GM23248 (cell line): ENCODE results near the gene AMIGO1. TPM values are rescaled to one million over a fixed set of nuclear protein-coding genes. Genes with fewer than 3 reads are reported as not detected.

Experiments
- DNase-seq: peaks from one replicate; pipeline ENCODE4 v3.0.0-alpha.2; 2015
- H2AFZ ChIP-seq: fragments of 200-600 bp; sonication (generic); 2 replicates; pipeline ENCODE4 v1.6.1; 2016; ENCODE audit warnings: antibody characterized with exemption
- H3F3A ChIP-seq: fragments of 200-600 bp; sonication (generic); 2 replicates; pipeline ENCODE4 v1.6.1; 2016; ENCODE audit warnings: mild to moderate bottlenecking, antibody characterized with exemption, mixed run types; ENCODE audit not compliant: insufficient read depth
- H3K27ac ChIP-seq: fragments of 200-600 bp; sonication (generic); 2 replicates; pipeline ENCODE4 v1.5.1; 2016; ENCODE audit warnings: mild to moderate bottlenecking
- H3K27me3 ChIP-seq: fragments of 200-600 bp; sonication (generic); replicated peaks from 2 replicates; pipeline ENCODE4 v1.6.1; 2016; ENCODE audit warnings: mild to moderate bottlenecking; ENCODE audit not compliant: insufficient read depth
- H3K36me3 ChIP-seq: fragments of 200-600 bp; sonication (generic); 2 replicates; pipeline ENCODE4 v1.6.1; 2016; ENCODE audit warnings: low read depth, mild to moderate bottlenecking
- H3K4me1 ChIP-seq: fragments of 200-600 bp; sonication (generic); 2 replicates; pipeline ENCODE4 v1.6.1; 2016; ENCODE audit warnings: mild to moderate bottlenecking; ENCODE audit not compliant: insufficient read depth
- H3K4me2 ChIP-seq: fragments of 200-600 bp; sonication (generic); one replicate; pipeline ENCODE4 v1.6.1; 2016; ENCODE audit warnings: mild to moderate bottlenecking; ENCODE audit not compliant: unreplicated experiment
- H3K4me3 ChIP-seq: fragments of 200-600 bp; sonication (generic); 2 replicates; pipeline ENCODE4 v1.5.1; 2016; ENCODE audit warnings: mild to moderate bottlenecking
- H3K79me2 ChIP-seq: fragments of 200-600 bp; sonication (generic); 2 replicates; pipeline ENCODE4 v1.6.1; 2016; ENCODE audit warnings: mild to moderate bottlenecking; ENCODE audit not compliant: insufficient read depth
- H3K9ac ChIP-seq: fragments of 200-600 bp; sonication (generic); 2 replicates; pipeline ENCODE4 v1.6.1; 2016; ENCODE audit warnings: mild to moderate bottlenecking
- H3K9me2 ChIP-seq: fragments of 200-600 bp; sonication (generic); 2 replicates; pipeline ENCODE4 v1.6.1; 2016; ENCODE audit warnings: mixed run types, mild to moderate bottlenecking, moderate library complexity; ENCODE audit not compliant: insufficient read depth
- H3K9me3 ChIP-seq: fragments of 200-600 bp; sonication (generic); one replicate; pipeline ENCODE4 v1.6.1; 2017; ENCODE audit warnings: low read depth
- H4K20me1 ChIP-seq: fragments of 200-600 bp; sonication (generic); 2 replicates; pipeline ENCODE4 v1.6.0; 2016; ENCODE audit not compliant: insufficient read depth
- EZH2 ChIP-seq: fragments of 200-600 bp; sonication (generic); IDR thresholded peaks from 2 replicates; pipeline ENCODE4 v1.6.1; 2018; ENCODE audit warnings: antibody characterized with exemption, mild to moderate bottlenecking; ENCODE audit not compliant: insufficient read depth, poor library complexity, severe bottlenecking
- EZH2phosphoT487 ChIP-seq: fragments of 200-600 bp; sonication (generic); IDR thresholded peaks from 2 replicates; pipeline ENCODE4 v1.6.1; 2018; ENCODE audit warnings: antibody characterized with exemption, moderate library complexity, mild to moderate bottlenecking, low read depth; ENCODE audit not compliant: insufficient read depth
- WGBS, 2 experiments: methylation state at CpG; one replicate each; pipeline ENCODE4 v1.1.6; 2015 to 2017; ENCODE audit warnings: low lambda C conversion rate in 2 of 2, low coverage in 1 of 2; ENCODE audit errors: missing lambda C conversion rate in 2 of 2; 5-methylcytosine and 5-hydroxymethylcytosine counted together
- in situ Hi-C: fragments of 300-500 bp; cut with MboI; formaldehyde crosslinking; loops from 2 replicates; pipeline ENCODE4 v1.15.0; 2020
- polyA plus RNA-seq: library from polyadenylated mRNA; unstranded; fragments of >200 nt; fragmentation: Nextera tagmentation; extraction: Ambion mirVana; gene quantifications from 2 replicates; pipeline ENCODE4 v1.2.1, GENCODE V29; 2016
- total RNA-seq: library from RNA; depleted of rRNA; stranded (reverse); fragments of >200 nt; shearing (Covaris generic); gene quantifications from 2 replicates; pipeline ENCODE4 v1.2.3, GENCODE V29; 2014

Gene AMIGO1
- total and polyA plus RNA-seq, 2 experiments from 2014 or later = 1.7 to 2.8 TPM

- 0 out of 2 replicates have a peak, but pooled peaks cover 7% of the 10 kb centered on the region for H3K79me2 ChIP-seq
- H3K27ac ChIP-seq = no peak overlapping the region
- H2AFZ ChIP-seq = no peak overlapping the region
- no peaks in the 10 kb centered on the region for H4K20me1 ChIP-seq
- no peaks in the 10 kb centered on the region for H3K36me3 ChIP-seq
- TF ChIP-seq EZH2 (no peak), EZH2phosphoT487 (no peak)
- H3F3A ChIP-seq = no peaks in the 10 kb centered on the region
- no peaks in the 10 kb centered on the region for H3K27me3 ChIP-seq
- DNase-seq = no peak
- peaks cover 13% of the 10 kb centered on the region for H3K4me1 ChIP-seq
- in situ Hi-C loops = no loop called here
- H3K9ac ChIP-seq = no peak overlapping the region
- WGBS, 2 experiments = 62 to 64% methylated on average over 5 of the region's 5 CpGs
- H3K4me2 ChIP-seq = no peak overlapping the region
- H3K9me2 ChIP-seq = no peaks in the 10 kb centered on the region
- no peak overlapping the region for H3K4me3 ChIP-seq
- H3K9me3 ChIP-seq = no peaks in the 10 kb centered on the region
These were observed 21.3 kb downstream of the AMIGO1 start for GRCh38 chr1:109488201-109488600.

- Histone ChIP-seq H3F3A (no peaks in the 10 kb centered on the region), H4K20me1 (no peaks in the 10 kb centered on the region), H3K4me1 (peaks cover 7% of the 10 kb centered on the region; the same call in 1 of the 2 replicates), H3K36me3 (no peaks in the 10 kb centered on the region), H3K79me2 (0 out of 2 replicates have a peak, but pooled peaks cover 7% of the 10 kb centered on the region), H3K9me3 (no peaks in the 10 kb centered on the region), H3K4me3 (no peak overlapping the region), H3K4me2 (no peak overlapping the region), H2AFZ (no peak overlapping the region), H3K9ac (no peak overlapping the region), H3K9me2 (no peaks in the 10 kb centered on the region), H3K27ac (no peak overlapping the region), H3K27me3 (no peaks in the 10 kb centered on the region)
- no peak for DNase-seq
- in situ Hi-C loops = no loop called here
- no peak for TF ChIP-seq EZH2phosphoT487
- TF ChIP-seq EZH2 = no peak
- 73 to 86% methylated on average over 3 to 5 of the region's 5 CpGs for WGBS, 2 experiments
These were observed 22.3 kb downstream of the AMIGO1 start for GRCh38 chr1:109487261-109487660.

GRCh38 chr1:109485001-109485400 lies 24.5 kb downstream of the AMIGO1 start:
- no peaks in the 10 kb centered on the region for H4K20me1 ChIP-seq
- no peaks in the 10 kb centered on the region for H3K9me3 ChIP-seq
- peaks cover 7% of the 10 kb centered on the region; the same call in 1 of the 2 replicates for H3K4me1 ChIP-seq
- 0 out of 2 replicates have a peak, but pooled peaks cover 7% of the 10 kb centered on the region for H3K79me2 ChIP-seq
- H3K27me3 ChIP-seq = no peaks in the 10 kb centered on the region
- H3F3A ChIP-seq = no peaks in the 10 kb centered on the region
- peak overlapping the region; percentile 89; the same call in 1 of the 2 replicates for H3K9ac ChIP-seq
- H3K9me2 ChIP-seq = no peaks in the 10 kb centered on the region
- peak; percentile 25 for DNase-seq
- no peak overlapping the region for H3K27ac ChIP-seq
- H2AFZ ChIP-seq = peak overlapping the region; percentile 94; the same call in 1 of the 2 replicates
- no peaks in the 10 kb centered on the region for H3K36me3 ChIP-seq
- H3K4me2 ChIP-seq = peak overlapping the region; percentile 92
- 2 to 13% methylated on average over 3 of the region's 3 CpGs for WGBS, 2 experiments
- TF ChIP-seq EZH2 = no peak
- TF ChIP-seq EZH2phosphoT487 = no peak
- in situ Hi-C loops = no loop called here
- H3K4me3 ChIP-seq = peak overlapping the region; percentile 90

GRCh38 chr1:109484519-109484975 lies 25.0 kb downstream of the AMIGO1 start:
- Histone ChIP-seq H3K36me3 (no peaks in the 10 kb centered on the region), H4K20me1 (no peaks in the 10 kb centered on the region), H3K27ac (no peak overlapping the region), H3K9me2 (no peaks in the 10 kb centered on the region), H3K9ac (peak overlapping the region; percentile 89), H3K4me2 (peak overlapping the region; percentile 92), H3K4me3 (peak overlapping the region; percentile 90), H3K27me3 (no peaks in the 10 kb centered on the region), H3K4me1 (peaks cover 7% of the 10 kb centered on the region; the same call in 1 of the 2 replicates), H3K79me2 (0 out of 2 replicates have a peak, but pooled peaks cover 7% of the 10 kb centered on the region), H3F3A (no peaks in the 10 kb centered on the region), H3K9me3 (no peaks in the 10 kb centered on the region), H2AFZ (peak overlapping the region; percentile 94)
- TF ChIP-seq EZH2phosphoT487 = no peak
- no peak for TF ChIP-seq EZH2
- 23 to 27% methylated on average over 13 to 15 of the region's 15 CpGs for WGBS, 2 experiments
- DNase-seq = peak; percentile 23
- in situ Hi-C loops = no loop called here
